ENCODE results near the gene UNC5A.

Gene UNC5A

GRCh38 chr5:176856746-176857145 lies 46.4 kb downstream of the UNC5A start:
- TF ChIP-seq POLR2AphosphoS5 (IDR thresholded peaks at IDR 0.05; ENCODE audit: low read depth, low read length) (no peak), TAF1 (IDR thresholded peaks at IDR 0.05; ENCODE audit: borderline replicate concordance, insufficient read depth, low read length) (no peak), FOXP2 (optimal IDR thresholded peaks at IDR 0.05; ENCODE audit: borderline replicate concordance, extremely low read depth, extremely low read length, insufficient read depth) (no peak), SIN3A (IDR thresholded peaks at IDR 0.05; ENCODE audit: borderline replicate concordance, insufficient read depth, low read length) (no peak), REST (IDR thresholded peaks at IDR 0.05; ENCODE audit: insufficient read depth in 1 of 2, low read depth in 2 of 2, low read length in 2 of 2) (no peak)

GRCh38 chr5:176857216-176857893 lies 47.0 kb downstream of the UNC5A start:
- TF ChIP-seq POLR2AphosphoS5 (IDR thresholded peaks at IDR 0.05; ENCODE audit: low read depth, low read length) (no peak), SIN3A (IDR thresholded peaks at IDR 0.05; ENCODE audit: borderline replicate concordance, insufficient read depth, low read length) (no peak), FOXP2 (optimal IDR thresholded peaks at IDR 0.05; ENCODE audit: borderline replicate concordance, extremely low read depth, extremely low read length, insufficient read depth) (no peak), TAF1 (IDR thresholded peaks at IDR 0.05; ENCODE audit: borderline replicate concordance, insufficient read depth, low read length) (no peak), REST (IDR thresholded peaks at IDR 0.05; ENCODE audit: insufficient read depth in 1 of 2, low read depth in 2 of 2, low read length in 2 of 2) (no peak)

- no peak for TF ChIP-seq SIN3A (IDR thresholded peaks at IDR 0.05; ENCODE audit: borderline replicate concordance, insufficient read depth, low read length)
- no peak for TF ChIP-seq REST (IDR thresholded peaks at IDR 0.05; ENCODE audit: insufficient read depth in 1 of 2, low read depth in 2 of 2, low read length in 2 of 2)
- no peak for TF ChIP-seq POLR2AphosphoS5 (IDR thresholded peaks at IDR 0.05; ENCODE audit: low read depth, low read length)
- TF ChIP-seq FOXP2 (optimal IDR thresholded peaks at IDR 0.05; ENCODE audit: borderline replicate concordance, extremely low read depth, extremely low read length, insufficient read depth): no peak
- TF ChIP-seq TAF1 (IDR thresholded peaks at IDR 0.05; ENCODE audit: borderline replicate concordance, insufficient read depth, low read length): no peak
Observed at GRCh38 chr5:176857894-176858273, 47.5 kb downstream of the UNC5A start.

- TF ChIP-seq TAF1 (IDR thresholded peaks at IDR 0.05; ENCODE audit: borderline replicate concordance, insufficient read depth, low read length) (no peak), FOXP2 (optimal IDR thresholded peaks at IDR 0.05; ENCODE audit: borderline replicate concordance, extremely low read depth, extremely low read length, insufficient read depth) (no peak), SIN3A (IDR thresholded peaks at IDR 0.05; ENCODE audit: borderline replicate concordance, insufficient read depth, low read length) (no peak), POLR2AphosphoS5 (IDR thresholded peaks at IDR 0.05; ENCODE audit: low read depth, low read length) (no peak), REST (IDR thresholded peaks at IDR 0.05; ENCODE audit: insufficient read depth in 1 of 2, low read depth in 2 of 2, low read length in 2 of 2) (no peak)
Observed at GRCh38 chr5:176859916-176860315, 49.6 kb downstream of the UNC5A start.

Measured in PFSK-1 (cell line).